OCI-M2 (cell line): ENCODE measurements around the gene BAD.
"Not testable (repeated sequence)": the region's sequence is repeated elsewhere in the genome, so short reads cannot be mapped to it uniquely, and the experiment has no call there.

Source experiments
- DNase-seq: peaks from one replicate; lab custom pipeline; 2025; ENCODE audit not compliant: unreplicated experiment; lab: John Stamatoyannopoulos, UW

Gene BAD

GRCh38 chr11:64315667-64316526 is 31.4 kb upstream of the BAD start:
- DNase-seq = not testable (repeated sequence)

GRCh38 chr11:64314805-64315561 is 30.5 kb upstream of the BAD start:
- DNase-seq = no peak

GRCh38 chr11:64314146-64314804 is 29.8 kb upstream of the BAD start:
- no peak for DNase-seq

- no peak for DNase-seq
These were observed 29.2 kb upstream of the BAD start for GRCh38 chr11:64313491-64314145.

- no peak for DNase-seq
These were observed 28.5 kb upstream of the BAD start for GRCh38 chr11:64312947-64313346.

GRCh38 chr11:64307795-64308194 is 23.3 kb upstream of the BAD start:
- DNase-seq = not testable (repeated sequence)

- DNase-seq = no peak
These were observed 22.6 kb upstream of the BAD start for GRCh38 chr11:64306876-64307622.

GRCh38 chr11:64306563-64306875 is 22.1 kb upstream of the BAD start:
- DNase-seq = no peak

GRCh38 chr11:64305691-64306562 is 21.5 kb upstream of the BAD start:
- peak; percentile 27 for DNase-seq

GRCh38 chr11:64305075-64305690 is 20.7 kb upstream of the BAD start, which contains the start of gene ESRRA:
TSS of gene ESRRA (plus strand) at chr11:64305524. CDS start at chr11:64307180, 1,656 bp downstream.
- DNase-seq = peak; percentile 89

- DNase-seq = peak; percentile 79
These were observed 20.0 kb upstream of the BAD start for GRCh38 chr11:64304316-64305072.

GRCh38 chr11:64304032-64304315 is 19.5 kb upstream of the BAD start:
- DNase-seq = no peak

- DNase-seq = no peak
These were observed 18.9 kb upstream of the BAD start for GRCh38 chr11:64303109-64304031.

GRCh38 chr11:64299847-64300648 is 15.6 kb upstream of the BAD start, which contains the start of gene CATSPERZ:
TSS of gene CATSPERZ (plus strand) at chr11:64300358. CDS start at chr11:64300411, 53 bp downstream.
- DNase-seq = no peak

- DNase-seq = no peak
These were observed 14.7 kb upstream of the BAD start for GRCh38 chr11:64298966-64299846.
